ENCODE data around the gene KLRC3.
"Not testable (repeated sequence)": the region's sequence is repeated elsewhere in the genome, so short reads cannot be mapped to it uniquely, and the experiment has no call there.

The KLRC3 gene

DNA sequence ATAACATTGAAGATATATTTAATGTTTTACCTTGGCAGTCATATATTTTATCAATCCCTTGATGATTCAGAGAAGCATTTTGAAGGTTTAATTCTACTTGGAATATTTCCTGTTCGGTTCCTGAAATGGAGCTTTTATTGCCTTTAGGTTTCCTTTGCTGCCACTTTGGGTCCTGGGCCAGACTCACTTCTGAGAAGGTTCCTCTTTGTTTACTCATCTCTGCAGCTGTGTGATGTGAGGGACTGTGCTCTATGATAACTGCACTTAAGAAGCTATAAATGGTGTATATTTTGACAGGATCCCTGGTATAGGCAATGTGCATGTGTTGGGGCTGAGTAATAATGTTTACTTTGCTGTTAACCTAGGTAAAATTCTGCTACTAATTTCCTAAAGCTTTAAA is at the start of gene KLRC3:
TSS of gene KLRC3 (minus strand) at position 262 of the 400 bp plus-strand sequence. CDS start at position 217, 45 bp downstream.
- not testable (repeated sequence) for DNase-seq (ENCODE audit: low spot score)

DNA sequence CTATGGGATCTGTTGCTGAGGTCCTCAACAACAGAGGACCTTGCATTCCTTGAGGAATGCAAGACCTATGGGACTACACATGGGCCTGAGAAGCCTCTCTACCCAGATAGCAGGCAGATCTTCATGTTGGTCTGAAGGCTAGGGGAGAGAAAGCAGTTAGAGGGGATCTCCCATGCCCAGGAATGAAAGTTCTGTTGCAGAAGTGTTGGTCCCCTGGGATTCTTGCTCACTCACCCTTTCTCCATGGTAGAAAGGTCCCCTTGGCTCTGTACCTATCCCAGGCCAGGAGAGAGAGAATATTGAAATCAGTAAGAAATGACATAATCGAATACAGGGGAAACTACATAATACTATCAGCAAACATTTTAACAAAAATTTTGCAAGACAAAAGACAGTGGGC is 49.3 kb upstream of the KLRC3 start:
- no peak for DNase-seq (ENCODE audit: low spot score)

DNA sequence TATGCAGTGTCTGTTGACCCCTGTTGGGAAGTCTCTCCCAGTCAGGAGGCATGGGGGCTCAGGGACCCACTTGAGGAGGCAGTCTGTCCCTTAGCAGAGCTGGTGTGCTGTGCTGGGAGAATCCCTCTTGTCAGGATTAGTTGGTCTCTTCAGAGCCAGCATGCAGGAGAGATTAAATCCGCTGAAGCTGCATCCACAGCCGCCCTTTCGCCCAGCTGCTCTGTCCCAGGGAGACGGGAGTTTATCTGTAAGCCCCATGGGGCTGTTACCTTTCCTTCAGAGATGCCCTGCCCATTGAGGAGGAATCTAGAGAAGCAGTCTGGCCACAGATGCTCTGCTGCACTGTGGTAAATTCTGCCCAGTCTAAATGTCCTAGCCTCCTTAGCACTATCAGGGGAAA is 45.9 kb upstream of the KLRC3 start:
- DNase-seq (ENCODE audit: low spot score): no peak

DNA sequence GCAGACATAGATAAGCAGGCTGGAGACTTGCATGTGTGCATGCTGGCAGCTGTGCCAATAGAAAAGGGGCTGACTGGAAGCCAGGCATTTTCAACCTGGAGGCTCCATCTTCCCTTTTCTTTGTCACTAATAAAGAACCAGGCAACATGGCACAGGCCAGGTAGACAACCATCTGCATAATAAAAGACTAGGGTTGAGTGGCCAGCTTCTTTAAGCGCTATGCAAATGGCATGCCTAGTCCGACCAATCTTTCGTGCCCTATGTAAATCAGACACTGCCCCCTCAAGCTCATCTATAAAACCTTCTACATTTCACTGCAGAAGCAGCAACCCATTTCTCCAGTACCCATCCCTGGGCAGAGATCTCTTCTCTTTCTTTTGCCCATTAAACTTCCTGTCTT is 37.4 kb upstream of the KLRC3 start:
- no peak for DNase-seq (ENCODE audit: low spot score)

DNA sequence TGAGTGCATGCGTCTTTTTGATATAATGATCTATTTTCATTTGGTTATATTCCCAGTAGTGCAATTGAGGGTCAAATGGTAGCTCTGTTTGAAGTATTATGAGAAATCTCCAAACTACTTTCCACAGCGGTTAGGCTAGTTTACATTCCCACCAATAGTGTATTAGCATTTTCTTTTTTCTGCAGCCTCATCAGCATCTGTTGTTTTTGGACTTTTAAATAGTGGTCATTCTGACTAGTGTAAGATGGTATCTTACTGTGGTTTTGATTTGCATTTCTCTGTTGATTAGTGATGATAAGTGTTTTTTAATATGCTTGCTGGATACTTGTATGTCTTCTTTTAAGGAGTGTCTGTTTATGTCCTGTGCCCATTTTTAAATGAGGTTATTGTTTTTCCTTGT is 36.5 kb upstream of the KLRC3 start:
- DNase-seq (ENCODE audit: low spot score): no peak

DNA sequence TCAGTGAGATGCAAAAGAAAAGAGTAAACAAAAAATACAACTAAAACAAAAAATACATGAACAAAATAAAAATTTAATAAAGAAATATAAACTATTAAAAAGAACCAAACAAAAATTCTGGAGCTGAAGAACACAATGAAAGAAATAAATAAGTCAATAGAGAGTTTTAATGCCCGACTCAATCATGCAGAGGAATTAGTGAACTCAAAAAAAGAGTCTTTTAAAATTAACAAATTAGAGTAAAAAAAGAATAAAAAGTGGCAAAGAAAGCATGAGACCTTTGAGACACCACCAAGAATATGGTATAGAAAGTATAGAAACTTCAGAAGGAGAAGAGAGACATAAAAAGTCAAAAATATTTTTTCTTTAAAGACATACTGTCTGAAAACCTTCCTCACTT is 35.4 kb upstream of the KLRC3 start:
- no peak for DNase-seq (ENCODE audit: low spot score)

DNA sequence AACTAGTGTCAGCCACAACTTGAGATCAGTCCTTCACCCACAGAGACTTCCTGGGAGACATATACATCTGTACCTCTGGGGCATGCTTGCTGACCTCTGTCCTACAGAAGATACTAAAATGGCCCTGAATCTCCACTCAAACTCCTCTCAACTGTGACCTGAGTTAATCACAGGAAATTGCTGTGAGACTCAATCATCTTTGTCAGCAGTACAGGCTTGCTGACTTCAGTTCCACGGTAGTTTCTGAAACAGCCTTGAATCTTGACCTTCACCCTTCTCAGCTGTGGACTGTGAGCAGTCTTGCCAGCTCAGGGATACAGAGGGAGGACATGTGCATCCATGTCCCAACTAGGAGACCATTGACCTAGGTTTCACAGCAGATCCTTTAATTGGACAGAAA is 34.1 kb upstream of the KLRC3 start:
- DNase-seq (ENCODE audit: low spot score): no peak

DNA sequence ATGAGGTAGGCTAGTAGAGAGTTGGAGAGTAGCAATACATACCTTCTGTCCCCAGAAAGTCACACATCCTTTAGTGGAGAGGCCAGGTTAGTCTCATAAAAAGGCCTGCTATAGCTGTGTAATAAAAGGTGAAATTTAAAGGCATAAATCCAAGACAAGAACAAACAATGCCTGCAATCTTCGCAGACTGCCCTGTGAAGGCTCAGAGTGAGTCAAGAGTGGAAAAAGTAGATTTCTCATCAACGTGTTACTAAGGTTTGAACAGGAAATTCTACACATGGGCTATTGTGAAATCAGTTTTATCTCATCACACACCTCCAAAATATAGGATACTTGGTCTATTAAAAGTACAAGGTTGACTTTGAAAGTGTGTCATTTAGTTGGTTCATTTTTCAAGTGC is 32.8 kb upstream of the KLRC3 start, which contains the start of gene KLRC1:
TSS of gene KLRC1 (minus strand) at position 222 of the 400 bp plus-strand sequence. CDS start 2,221 bp downstream, outside the sequence.
- DNase-seq (ENCODE audit: low spot score): no peak

DNA sequence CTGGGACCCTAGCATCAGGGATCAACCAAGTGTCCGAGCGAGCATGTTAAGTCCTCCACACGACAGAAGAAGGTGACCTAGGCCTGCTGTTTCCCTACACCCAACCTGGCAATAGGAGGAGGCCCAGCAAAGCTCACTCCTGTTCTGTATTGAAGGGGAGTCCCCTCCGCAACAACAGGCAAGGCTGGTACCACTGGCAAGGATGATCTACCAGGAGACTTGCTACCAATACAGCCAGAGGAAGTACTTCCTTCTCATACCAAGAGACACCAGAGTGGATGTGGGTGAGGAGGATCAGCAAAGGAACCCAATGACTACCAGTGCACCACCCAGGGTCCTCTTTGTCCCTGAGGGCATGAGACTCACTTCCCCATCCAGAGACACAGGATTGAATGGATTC is 27.8 kb upstream of the KLRC3 start:
- no peak for DNase-seq (ENCODE audit: low spot score)

DNA sequence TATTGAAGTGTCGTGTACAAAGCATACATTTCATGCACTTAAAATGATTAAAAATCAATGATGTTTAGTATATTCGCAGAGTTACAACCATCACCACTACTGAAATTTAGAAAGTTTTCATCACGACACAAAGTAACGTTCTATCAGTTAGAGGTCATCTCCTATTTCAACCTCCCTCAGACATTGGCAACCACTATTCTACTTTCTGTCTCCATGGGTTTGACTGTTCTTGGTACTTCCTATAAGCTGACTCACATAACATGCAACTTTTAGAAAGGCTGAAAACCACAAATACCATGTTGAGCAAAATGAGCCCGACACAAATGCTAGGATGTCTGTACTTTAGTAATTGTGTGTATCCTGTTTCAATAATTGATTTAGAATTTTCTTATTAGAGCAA is 25.7 kb upstream of the KLRC3 start:
- not testable (repeated sequence) for DNase-seq (ENCODE audit: low spot score)

DNA sequence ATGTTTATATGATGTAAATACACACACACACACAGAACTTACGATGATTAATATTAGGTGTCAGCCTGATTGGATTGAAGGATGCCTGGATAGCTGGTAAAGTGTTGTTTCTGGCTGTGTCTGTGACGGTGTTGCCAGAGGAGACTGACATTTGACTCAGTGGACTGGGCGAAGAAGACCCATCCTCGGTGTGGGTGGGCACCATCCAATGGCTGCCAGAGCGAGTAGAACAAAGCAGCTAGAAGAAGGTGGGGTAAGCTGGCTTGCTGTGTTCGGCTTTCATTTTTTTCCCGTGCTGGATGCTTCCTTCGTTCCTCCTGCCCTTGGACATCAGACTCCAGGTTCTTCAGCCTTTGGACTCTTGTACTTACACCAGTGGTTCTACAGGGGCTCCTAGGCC is 20.7 kb upstream of the KLRC3 start:
- DNase-seq (ENCODE audit: low spot score): not testable (repeated sequence)

DNA sequence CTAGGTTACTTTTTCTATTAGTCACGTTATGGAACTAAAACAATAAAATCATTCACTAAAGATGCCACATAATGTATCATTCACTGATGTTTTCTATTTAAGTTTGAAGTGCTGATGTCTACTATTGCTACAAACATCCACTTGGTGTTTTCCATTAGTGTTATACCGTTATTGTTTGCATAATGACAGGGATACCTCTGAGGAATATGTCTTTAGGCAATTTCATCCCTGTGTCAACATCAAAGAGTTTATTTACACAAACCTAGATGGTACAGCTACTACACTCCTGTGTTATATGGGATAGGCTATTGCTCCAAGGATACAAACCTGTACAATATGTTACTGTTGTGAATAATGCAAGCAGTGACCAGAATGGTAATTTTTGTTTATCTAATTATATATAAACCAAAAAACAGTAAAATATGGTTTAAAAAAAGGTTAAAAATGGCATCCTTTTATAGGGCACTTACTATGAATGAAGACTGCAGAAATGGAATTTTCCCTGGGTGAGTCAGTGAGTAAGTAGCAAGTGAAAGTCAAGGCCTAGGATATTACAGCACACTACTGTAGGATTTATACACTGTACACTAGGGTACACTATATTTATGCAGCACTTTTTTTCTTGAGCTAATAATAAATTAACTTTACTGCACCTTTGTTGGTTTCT is 19.3 kb upstream of the KLRC3 start:
- DNase-seq (ENCODE audit: low spot score): not testable (repeated sequence)

DNA sequence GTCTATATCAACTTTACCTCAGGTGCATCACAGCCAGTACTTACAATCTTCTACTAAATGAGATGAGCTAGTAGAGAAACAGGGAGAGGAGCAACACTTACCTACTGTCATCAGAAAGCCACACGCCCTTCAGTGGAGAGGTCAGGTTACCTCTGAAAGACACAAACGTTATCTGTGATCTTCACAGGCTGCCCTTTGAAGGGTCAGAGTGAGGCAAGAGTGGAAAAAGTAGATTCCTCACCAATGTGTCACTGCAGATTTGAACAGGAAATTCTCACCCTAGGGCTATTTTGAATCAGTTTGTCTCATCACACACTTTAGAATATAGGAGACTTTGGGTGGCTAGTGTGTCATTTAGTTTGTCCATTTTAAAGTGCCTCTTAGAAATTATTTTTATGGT is 17.2 kb upstream of the KLRC3 start:
- not testable (repeated sequence) for DNase-seq (ENCODE audit: low spot score)

DNA sequence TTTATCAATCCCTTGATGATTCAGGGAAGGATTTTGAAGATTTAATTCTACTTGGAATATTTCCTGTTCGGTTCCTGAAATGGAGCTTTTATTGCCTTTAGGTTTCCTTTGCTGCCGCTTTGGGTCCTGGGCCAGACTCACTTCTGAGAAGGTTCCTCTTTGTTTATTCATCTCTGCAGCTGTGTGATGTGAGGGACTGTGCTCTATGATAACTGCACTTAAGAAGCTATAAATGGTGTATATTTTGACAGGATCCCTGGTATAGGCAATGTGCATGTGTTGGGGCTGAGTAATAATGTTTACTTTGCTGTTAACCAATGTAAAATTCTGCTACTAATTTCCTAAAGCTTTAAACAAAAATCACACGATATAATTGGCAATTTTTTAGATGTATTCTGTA is 15.4 kb upstream of the KLRC3 start, which contains the start of gene KLRC2:
TSS of gene KLRC2 (minus strand) at position 195 of the 400 bp plus-strand sequence. CDS start at position 171, 24 bp downstream.
- DNase-seq (ENCODE audit: low spot score): not testable (repeated sequence)

DNA sequence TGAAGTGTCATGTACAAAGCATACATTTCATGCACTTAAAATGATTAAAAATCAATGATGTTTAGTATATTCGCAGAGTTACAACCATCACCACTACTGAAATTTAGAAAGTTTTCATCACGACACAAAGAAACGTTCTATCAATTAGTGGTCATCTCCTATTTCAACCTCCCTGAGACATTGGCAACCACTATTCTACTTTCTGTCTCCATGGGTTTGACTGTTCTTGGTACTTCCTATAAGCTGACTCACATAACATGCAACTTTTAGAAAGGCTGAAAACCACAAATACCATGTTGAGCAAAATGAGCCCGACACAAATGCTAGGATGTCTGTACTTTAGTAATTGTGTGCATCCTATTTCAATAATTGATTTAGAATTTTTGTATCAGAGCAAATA is 10.2 kb upstream of the KLRC3 start:
- not testable (repeated sequence) for DNase-seq (ENCODE audit: low spot score)

DNA sequence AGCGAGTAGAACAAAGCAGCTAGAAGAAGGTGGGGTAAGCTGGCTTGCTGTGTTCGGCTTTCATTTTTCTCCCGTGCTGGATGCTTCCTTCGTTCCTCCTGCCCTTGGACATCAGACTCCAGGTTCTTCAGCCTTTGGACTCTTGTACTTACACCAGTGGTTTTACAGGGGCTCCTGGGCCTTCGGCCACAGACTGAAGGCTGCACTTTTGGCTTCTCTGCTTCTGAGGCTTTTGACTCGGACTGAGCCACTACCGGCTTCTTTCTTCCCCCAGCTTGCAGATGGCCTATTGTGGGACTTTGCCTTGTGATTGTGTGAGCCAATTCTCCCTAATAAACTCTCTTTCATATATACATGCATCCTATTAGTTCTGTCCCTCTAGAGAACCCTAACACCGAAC is 5.5 kb upstream of the KLRC3 start:
- not testable (repeated sequence) for DNase-seq (ENCODE audit: low spot score)

DNA sequence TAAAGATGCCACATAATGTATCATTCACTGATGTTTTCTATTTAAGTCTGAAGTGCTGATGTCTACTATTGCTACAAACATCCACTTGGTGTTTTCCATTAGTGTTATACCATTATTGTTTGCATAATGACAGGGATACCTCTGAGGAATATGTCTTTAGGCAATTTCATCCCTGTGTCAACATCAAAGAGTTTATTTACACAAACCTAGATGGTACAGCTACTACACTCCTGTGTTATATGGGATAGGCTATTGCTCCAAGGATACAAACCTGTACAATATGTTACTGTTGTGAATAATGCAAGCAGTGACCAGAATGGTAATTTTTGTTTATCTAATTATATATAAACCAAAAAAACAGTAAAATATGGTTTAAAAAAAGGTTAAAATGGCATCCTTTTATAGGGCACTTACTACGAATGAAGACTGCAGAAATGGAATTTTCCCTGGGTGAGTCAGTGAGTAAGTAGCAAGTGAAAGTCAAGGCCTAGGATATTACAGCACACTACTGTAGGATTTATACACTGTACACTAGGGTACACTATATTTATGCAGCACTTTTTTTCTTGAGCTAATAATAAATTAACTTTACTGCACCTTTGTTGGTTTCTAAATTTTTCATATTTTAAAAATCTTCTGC is 4.0 kb upstream of the KLRC3 start:
- DNase-seq (ENCODE audit: low spot score): not testable (repeated sequence)

DNA sequence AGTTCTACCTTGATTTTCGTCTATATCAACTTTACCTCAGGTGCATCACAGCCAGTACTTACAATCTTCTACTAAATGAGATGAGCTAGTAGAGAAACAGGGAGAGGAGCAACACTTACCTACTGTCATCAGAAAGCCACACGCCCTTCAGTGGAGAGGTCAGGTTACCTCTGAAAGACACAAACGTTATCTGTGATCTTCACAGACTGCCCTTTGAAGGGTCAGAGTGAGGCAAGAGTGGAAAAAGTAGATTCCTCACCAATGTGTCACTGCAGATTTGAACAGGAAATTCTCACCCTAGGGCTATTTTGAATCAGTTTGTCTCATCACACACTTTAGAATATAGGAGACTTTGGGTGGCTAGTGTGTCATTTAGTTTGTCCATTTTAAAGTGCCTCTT is 1.8 kb upstream of the KLRC3 start:
- not testable (repeated sequence) for DNase-seq (ENCODE audit: low spot score)

DNA sequence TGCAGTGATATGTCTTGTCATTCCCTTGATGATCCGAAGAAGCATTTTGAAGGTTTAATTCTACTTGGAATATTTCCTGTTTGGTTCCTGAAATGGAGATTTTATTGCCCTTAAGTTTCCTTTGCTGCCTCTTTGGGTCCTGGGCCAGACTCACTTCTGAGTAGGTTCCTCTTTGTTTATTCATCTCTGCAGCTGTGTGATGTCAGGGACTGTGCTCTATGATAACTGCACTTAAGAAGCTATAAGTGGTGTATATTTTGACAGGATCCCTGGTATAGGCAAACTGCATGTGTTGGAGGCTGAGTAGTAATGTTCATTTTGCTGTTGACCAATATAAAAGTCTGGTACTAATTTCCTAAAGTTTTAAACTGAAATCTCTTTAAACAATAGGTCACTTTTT is 11.0 kb downstream of the KLRC3 start, which contains the start of gene KLRC4:
TSS of gene KLRC4 (minus strand) at position 366 of the 400 bp plus-strand sequence. CDS start at position 184, 182 bp downstream.
- DNase-seq (ENCODE audit: low spot score): no peak

DNA sequence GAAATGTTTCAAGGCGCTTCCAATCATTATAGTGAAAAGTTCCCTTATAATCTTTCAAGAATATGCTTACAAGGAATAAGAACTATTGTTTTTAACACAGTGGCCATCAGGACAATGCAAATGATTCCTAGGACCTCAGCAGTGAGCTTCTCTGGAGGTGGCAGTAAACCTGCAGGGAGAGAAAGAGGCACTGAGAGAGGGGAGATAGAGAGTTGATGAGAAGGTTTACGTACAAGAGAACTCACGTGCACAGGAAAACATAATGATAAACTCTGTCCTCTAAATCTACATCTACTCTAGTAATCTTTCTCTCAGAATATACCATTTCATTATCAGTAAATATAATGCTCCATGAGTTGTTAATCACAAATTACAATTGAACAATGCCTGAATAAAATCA is 11.6 kb downstream of the KLRC3 start:
- DNase-seq (ENCODE audit: low spot score): no peak

DNA sequence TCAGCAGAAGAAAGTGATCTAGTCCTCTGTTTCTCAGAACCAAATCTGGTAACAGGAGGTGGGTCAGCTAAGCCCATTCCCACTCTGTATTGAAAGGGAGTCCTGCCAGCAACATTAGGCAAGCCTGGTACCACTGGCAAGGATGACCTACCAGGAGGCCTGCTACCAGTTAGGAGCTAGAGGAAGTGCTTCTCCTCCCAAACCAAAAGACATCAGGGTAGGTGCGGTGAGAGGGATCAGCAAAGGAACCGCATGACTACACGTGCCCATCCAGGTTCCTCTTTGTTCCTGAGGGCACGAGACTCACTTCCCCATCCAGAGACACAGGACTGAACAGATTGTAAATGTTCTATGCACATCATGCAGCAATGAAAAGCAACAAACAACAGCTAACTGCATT is 13.7 kb downstream of the KLRC3 start:
- DNase-seq (ENCODE audit: low spot score): no peak

DNA sequence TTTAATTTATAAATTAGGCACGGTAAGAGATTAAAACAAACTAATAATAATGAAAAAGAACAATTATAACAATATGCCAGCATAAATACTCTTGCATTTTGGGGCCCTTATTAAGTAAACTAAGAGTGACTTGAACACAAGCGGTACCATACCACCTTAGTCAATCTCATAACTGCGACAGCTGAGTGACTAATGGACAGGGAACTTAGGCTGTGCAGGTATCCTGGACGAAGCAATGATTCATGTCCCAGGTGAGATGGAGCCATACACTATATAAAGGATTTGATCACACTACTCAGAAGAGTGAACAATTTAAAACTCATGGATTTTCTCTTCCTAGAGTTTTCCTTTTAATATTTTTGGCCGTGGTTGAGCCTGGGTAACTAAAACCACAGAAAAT is 15.1 kb downstream of the KLRC3 start:
- DNase-seq (ENCODE audit: low spot score): no peak

DNA sequence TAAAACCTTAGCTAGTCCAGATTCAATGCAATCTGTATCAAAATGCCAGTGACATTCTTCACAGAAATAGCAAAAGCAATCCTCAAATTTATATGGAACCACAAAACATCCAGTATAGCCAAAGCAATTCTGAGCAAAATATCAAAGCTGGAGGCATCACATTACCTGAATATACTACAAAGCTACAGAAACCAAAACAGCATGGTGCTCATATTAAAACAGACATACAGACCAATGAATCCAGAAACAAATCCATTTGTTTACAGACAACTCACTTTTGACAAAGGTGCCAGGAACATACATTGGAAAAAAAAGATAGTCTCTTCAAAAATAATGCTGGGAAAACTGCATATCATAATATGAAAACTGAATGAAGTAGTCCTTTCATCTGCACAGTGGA is 15.6 kb downstream of the KLRC3 start:
- DNase-seq (ENCODE audit: low spot score): no peak

Data from cerebellar cortex (tissue), 1 donor.